ENCODE measurements around the gene LMNA.

LMNA gene

DNA sequence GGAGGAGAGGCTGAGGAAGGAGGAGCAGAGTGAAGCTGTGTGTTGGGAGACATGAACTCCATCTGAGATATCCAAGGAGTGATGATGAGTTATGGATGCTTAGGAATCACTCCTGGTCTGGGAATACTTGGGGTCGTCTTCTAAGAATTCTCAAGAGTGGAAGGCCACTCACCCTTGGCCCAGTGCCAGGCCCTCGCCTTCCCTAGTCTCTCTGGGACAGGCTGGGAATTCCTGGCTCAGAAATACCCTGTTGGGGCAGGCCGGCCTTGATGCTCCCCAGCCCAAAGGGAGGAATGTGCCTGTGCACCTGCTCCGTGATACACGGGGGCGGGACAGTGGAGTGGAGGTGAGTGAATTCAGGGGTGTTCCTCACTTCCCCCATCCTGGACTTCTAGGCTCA lies 12.6 kb upstream of the LMNA start:
- TF ChIP-seq, protein P1, sequence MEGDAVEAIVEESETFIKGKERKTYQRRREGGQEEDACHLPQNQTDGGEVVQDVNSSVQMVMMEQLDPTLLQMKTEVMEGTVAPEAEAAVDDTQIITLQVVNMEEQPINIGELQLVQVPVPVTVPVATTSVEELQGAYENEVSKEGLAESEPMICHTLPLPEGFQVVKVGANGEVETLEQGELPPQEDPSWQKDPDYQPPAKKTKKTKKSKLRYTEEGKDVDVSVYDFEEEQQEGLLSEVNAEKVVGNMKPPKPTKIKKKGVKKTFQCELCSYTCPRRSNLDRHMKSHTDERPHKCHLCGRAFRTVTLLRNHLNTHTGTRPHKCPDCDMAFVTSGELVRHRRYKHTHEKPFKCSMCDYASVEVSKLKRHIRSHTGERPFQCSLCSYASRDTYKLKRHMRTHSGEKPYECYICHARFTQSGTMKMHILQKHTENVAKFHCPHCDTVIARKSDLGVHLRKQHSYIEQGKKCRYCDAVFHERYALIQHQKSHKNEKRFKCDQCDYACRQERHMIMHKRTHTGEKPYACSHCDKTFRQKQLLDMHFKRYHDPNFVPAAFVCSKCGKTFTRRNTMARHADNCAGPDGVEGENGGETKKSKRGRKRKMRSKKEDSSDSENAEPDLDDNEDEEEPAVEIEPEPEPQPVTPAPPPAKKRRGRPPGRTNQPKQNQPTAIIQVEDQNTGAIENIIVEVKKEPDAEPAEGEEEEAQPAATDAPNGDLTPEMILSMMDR (conservative IDR thresholded peaks at IDR 0.05; ENCODE audit: low read length): no peak
- no peak for TF ChIP-seq EZH2phosphoT487 (IDR thresholded peaks at IDR 0.05; ENCODE audit: borderline replicate concordance)
- H3K4me1 ChIP-seq (ENCODE audit: insufficient read depth, low read length, poor library complexity, severe bottlenecking): peaks cover 15% of the 10 kb centered on the region

DNA sequence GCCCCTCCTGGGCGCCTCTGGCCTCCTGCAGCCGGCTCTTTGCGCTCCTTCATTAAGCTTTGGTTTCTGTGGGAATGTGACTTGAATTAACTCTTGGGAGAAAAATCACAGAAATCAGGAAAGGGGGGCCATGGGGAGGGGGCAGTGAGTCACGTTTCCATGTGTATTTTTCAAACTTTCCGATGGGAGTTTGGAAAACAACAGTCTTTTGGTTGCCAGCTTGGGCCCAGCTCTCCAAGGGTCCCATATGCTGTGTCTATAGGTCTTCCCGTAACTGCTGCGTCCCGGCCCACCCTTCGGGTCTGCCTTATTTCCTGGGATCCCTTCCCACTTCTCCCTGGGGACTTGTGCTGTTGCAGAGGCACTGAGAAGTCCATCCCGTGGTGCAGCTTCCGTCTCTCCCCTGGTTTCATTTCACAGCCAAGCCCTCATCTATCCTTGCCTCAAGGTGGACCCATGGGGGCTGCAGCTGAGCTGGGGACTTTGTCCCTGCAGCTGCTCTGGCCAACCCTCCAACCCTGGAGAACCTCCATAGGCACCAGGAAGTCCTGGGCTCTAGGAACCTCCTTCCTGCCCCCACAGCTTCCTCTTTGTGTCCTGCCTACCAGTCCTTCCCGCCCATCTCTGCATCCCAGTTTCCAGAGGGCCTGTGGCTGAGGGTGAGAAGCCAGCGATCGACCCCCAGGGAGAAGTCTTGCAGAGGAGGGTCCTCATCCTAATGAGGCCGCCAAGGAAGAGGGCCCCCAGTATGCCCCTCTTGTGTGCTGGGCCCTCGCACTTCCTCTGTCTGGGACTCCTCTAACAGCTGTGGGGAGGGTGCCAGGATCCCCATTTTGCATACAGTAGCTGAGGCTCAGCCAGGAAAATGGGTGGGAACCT lies 11.6 kb upstream of the LMNA start:
- Histone ChIP-seq H3F3A (ENCODE audit: low read depth) (no peaks in the 10 kb centered on the region), H3K4me1 (ENCODE audit: insufficient read depth, low read length, poor library complexity, severe bottlenecking) (peaks cover 9% of the 10 kb centered on the region), H3K9me2 (replicated peaks; ENCODE audit: low read depth, low read length) (no peaks in the 10 kb centered on the region), H3K4me3 (ENCODE audit: low read length, poor library complexity, severe bottlenecking) (no peak overlapping the region), H3K27me3 (ENCODE audit: insufficient read depth, low read length, poor library complexity, severe bottlenecking) (no peaks in the 10 kb centered on the region), H3K4me2 (ENCODE audit: low read depth, low read length, poor library complexity, severe bottlenecking) (no peak overlapping the region), H3K9me3 (ENCODE audit: insufficient read depth, low read depth, low read length) (no peaks in the 10 kb centered on the region), H3K9ac (ENCODE audit: low read depth, low read length, poor library complexity, severe bottlenecking) (no peak overlapping the region), H3K79me2 (ENCODE audit: insufficient read depth, low read length) (no peaks in the 10 kb centered on the region), H2AFZ (ENCODE audit: low read length) (no peak overlapping the region), H4K20me1 (ENCODE audit: insufficient read depth, low read length, poor library complexity, severe bottlenecking) (no peaks in the 10 kb centered on the region), H3K36me3 (ENCODE audit: insufficient read depth, low read length) (no peaks in the 10 kb centered on the region)
- TF ChIP-seq, protein P1 (conservative IDR thresholded peaks at IDR 0.05; ENCODE audit: low read length): no peak
- no peak for TF ChIP-seq EZH2phosphoT487 (IDR thresholded peaks at IDR 0.05; ENCODE audit: borderline replicate concordance)

More for the DNA sequence above, 12.6 kb upstream of the LMNA start:
- H3K79me2 ChIP-seq (ENCODE audit: insufficient read depth, low read length): no peaks in the 10 kb centered on the region
- no peak overlapping the region for H3K4me3 ChIP-seq (ENCODE audit: low read length, poor library complexity, severe bottlenecking)
- no peak overlapping the region for H3K4me2 ChIP-seq (ENCODE audit: low read depth, low read length, poor library complexity, severe bottlenecking)
- no peak overlapping the region for H3K9ac ChIP-seq (ENCODE audit: low read depth, low read length, poor library complexity, severe bottlenecking)
- no peaks in the 10 kb centered on the region for H3K27me3 ChIP-seq (ENCODE audit: insufficient read depth, low read length, poor library complexity, severe bottlenecking)
- no peak overlapping the region for H2AFZ ChIP-seq (ENCODE audit: low read length)
- no peaks in the 10 kb centered on the region for H3K36me3 ChIP-seq (ENCODE audit: insufficient read depth, low read length)
- H3F3A ChIP-seq (ENCODE audit: low read depth): no peaks in the 10 kb centered on the region
- H3K9me2 ChIP-seq (replicated peaks; ENCODE audit: low read depth, low read length): no peaks in the 10 kb centered on the region
- no peaks in the 10 kb centered on the region for H3K9me3 ChIP-seq (ENCODE audit: insufficient read depth, low read depth, low read length)
- no peaks in the 10 kb centered on the region for H4K20me1 ChIP-seq (ENCODE audit: insufficient read depth, low read length, poor library complexity, severe bottlenecking)

DNA sequence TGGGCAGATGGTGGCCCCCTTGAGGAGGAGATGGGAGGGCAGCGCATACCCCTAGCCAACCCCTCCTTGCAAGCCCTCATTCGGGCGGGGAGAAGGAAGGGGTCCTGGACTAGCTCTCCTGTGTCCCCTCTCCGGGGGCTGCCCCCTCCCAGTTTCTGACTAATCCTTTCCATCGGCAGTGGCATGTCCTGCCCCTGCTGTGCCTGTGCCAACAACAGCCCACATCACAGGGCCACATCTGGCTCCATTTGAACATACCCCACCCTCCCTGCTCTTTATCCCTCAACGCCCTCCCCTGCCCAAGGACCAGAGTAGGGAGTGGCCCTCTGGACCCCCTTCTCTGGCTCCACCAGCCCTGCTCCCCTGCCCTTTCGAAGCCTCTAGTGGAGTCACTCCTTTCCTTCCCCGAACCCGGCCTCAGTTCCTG lies 11.0 kb upstream of the LMNA start:
- no peaks in the 10 kb centered on the region for H3K27me3 ChIP-seq (ENCODE audit: insufficient read depth, low read length, poor library complexity, severe bottlenecking)
- no peaks in the 10 kb centered on the region for H3K9me2 ChIP-seq (replicated peaks; ENCODE audit: low read depth, low read length)
- no peaks in the 10 kb centered on the region for H3F3A ChIP-seq (ENCODE audit: low read depth)
- no peaks in the 10 kb centered on the region for H3K36me3 ChIP-seq (ENCODE audit: insufficient read depth, low read length)
- H4K20me1 ChIP-seq (ENCODE audit: insufficient read depth, low read length, poor library complexity, severe bottlenecking): no peaks in the 10 kb centered on the region
- no peaks in the 10 kb centered on the region for H3K79me2 ChIP-seq (ENCODE audit: insufficient read depth, low read length)
- no peak overlapping the region for H3K4me3 ChIP-seq (ENCODE audit: low read length, poor library complexity, severe bottlenecking)
- TF ChIP-seq EZH2phosphoT487 (IDR thresholded peaks at IDR 0.05; ENCODE audit: borderline replicate concordance): no peak
- TF ChIP-seq, protein P1 (conservative IDR thresholded peaks at IDR 0.05; ENCODE audit: low read length): no peak
- no peak overlapping the region for H2AFZ ChIP-seq (ENCODE audit: low read length)
- H3K9me3 ChIP-seq (ENCODE audit: insufficient read depth, low read depth, low read length): no peaks in the 10 kb centered on the region
- H3K4me1 ChIP-seq (ENCODE audit: insufficient read depth, low read length, poor library complexity, severe bottlenecking): peaks cover 9% of the 10 kb centered on the region
- no peak overlapping the region for H3K4me2 ChIP-seq (ENCODE audit: low read depth, low read length, poor library complexity, severe bottlenecking)
- H3K9ac ChIP-seq (ENCODE audit: low read depth, low read length, poor library complexity, severe bottlenecking): no peak overlapping the region

Data from Loucy (cell line).